Epithelial cell of proximal tubule (primary cell): ENCODE data around the gene DBP. TPM values are rescaled to one million over a fixed set of nuclear protein-coding genes. Genes with fewer than 3 reads are reported as not detected.

ENCODE experiments used
- DNase-seq: peaks from one replicate; pipeline ENCODE4 v3.0.0-alpha.2; 2011; ENCODE audit warnings: low read depth
- H3K4me3 ChIP-seq: 2 replicates; pipeline ENCODE4 v1.5.1; 2011; ENCODE audit warnings: low read depth, mild to moderate bottlenecking, low read length
- total RNA-seq: library from RNA; depleted of rRNA; stranded (reverse); fragments of >200 nt; gene quantifications from 2 replicates; pipeline ENCODE4 v1.2.3, GENCODE V29; 2015
- TF ChIP-seq, protein P1 (sequence below): conservative IDR thresholded peaks from 2 replicates; pipeline ENCODE4 v1.5.1; 2012; ENCODE audit warnings: low read depth, mild to moderate bottlenecking, low read length

Gene DBP
- total RNA-seq, 1 donor from 2014 or later = 5.9 TPM

DNA sequence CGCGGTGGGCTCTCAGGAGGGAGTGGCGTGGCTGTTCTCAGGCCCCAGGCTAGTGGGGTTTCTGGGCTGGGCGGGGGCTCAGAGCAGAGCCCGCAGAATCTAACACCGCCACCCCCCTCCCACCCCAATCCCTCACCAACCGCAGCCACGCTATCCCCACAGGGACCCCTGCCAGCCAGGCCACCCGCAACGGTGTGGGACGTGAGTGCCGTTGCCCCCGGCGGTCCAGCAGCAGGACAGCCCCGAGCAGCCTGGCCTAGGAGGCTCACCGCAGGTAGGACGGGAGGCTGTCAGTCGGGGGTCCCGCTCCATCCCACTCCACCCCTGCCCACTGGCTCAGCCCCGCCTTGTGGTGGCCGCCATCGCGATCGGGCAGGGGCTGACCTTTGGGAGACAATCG, 35.8 kb upstream of the DBP start, which contains the start of gene NTN5:
Gene NTN5 (minus strand): TSS at position 24 of the 400 bp plus-strand sequence. CDS start 2,031 bp downstream, outside the sequence.
- H3K4me3 ChIP-seq = no peak within 1 kb of the TSS
- TF ChIP-seq, protein P1, sequence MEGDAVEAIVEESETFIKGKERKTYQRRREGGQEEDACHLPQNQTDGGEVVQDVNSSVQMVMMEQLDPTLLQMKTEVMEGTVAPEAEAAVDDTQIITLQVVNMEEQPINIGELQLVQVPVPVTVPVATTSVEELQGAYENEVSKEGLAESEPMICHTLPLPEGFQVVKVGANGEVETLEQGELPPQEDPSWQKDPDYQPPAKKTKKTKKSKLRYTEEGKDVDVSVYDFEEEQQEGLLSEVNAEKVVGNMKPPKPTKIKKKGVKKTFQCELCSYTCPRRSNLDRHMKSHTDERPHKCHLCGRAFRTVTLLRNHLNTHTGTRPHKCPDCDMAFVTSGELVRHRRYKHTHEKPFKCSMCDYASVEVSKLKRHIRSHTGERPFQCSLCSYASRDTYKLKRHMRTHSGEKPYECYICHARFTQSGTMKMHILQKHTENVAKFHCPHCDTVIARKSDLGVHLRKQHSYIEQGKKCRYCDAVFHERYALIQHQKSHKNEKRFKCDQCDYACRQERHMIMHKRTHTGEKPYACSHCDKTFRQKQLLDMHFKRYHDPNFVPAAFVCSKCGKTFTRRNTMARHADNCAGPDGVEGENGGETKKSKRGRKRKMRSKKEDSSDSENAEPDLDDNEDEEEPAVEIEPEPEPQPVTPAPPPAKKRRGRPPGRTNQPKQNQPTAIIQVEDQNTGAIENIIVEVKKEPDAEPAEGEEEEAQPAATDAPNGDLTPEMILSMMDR = no peak
- no peak for DNase-seq

DNA sequence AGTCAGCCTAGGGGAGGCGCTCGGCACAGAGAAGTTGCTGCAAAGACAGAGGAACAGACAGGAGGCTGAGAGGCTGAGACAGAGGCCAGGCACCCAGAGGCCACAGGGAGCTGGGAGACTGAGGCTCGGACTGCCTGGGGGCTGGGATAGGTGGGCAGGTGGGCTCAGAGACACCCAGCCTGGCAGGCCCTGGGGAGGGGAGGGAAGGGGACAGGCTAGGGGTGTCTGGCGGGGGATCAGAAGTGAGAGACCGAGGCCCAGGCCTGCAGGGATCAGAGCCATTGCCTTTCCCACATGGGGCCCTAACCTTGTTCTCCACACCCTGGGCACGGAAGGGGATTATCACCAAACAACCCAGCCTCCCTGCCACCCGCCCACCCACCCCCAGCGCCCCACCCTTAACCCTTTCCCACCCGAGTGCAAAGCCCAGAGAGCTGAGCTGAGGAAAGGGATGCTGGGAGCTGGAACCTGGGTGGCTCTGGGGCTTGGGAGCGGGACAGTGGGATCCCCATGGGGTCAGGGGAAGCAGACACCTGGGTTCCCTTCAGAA, 34.3 kb upstream of the DBP start:
- no peak overlapping the region for H3K4me3 ChIP-seq
- TF ChIP-seq, protein P1 = no peak
- DNase-seq = no peak

GRCh38 chr19:48670699-48671445, 33.7 kb upstream of the DBP start:
- no peak overlapping the region for H3K4me3 ChIP-seq
- TF ChIP-seq, protein P1 = no peak
- no peak for DNase-seq

DNA sequence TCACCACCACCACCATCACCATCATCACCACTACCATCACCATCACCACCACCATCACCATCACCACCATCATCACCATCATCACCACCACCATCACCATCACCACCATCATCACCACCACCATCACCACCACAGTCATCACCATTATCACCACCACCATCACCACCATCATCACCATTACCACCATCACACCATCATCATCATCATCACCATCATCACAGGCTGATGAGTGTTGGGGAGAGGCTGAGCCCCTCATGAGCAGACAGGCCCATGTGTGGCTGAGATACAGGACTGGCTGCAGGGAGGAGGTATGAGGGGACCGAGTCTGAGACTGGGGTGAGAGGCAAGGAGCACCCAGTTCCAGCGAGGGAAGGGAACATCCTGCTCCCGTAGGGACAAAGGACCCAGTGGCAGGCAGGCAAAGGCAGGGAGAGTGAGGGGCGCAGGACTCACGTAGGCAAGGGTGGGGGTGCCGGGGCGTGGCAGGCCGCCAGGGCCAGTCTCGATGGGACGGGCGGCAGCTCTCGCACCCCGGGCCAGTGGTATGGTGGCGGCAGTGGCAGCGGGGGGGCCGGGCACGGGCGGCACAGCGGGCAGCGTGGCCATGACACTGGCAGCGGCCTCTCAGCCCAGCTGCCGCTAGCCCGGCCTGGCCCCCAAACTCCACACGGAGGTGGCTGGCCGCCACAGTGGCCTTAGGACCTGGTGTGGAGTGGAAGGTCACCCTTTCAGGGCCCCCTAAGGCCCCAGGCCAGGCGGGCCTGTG, 32.9 kb upstream of the DBP start:
- no peak overlapping the region for H3K4me3 ChIP-seq
- no peak for DNase-seq
- TF ChIP-seq, protein P1 = no peak

DNA sequence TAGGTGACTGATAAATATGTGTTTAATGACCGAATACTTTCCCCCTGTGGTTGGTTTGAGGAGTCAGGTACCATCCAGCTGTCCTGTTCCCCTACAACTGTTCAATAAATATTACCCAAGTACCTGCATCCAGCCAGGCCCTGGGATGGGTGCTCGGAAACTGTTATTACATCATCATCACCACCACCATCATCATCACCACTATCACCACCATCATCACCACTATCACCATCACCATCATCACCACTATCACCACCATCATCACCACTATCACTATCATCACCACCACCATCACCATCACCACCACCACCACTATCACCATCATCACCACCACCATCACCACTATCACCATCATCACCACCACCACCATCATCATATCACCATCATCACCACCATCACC, 31.6 kb upstream of the DBP start:
- no peak overlapping the region for H3K4me3 ChIP-seq
- TF ChIP-seq, protein P1 = no peak
- DNase-seq = no peak

- no peak overlapping the region for H3K4me3 ChIP-seq
- DNase-seq = no peak
- TF ChIP-seq, protein P1 = no peak
Observed at GRCh38 chr19:48668332-48668731, 31.2 kb upstream of the DBP start.
